Activated CD4-positive, alpha-beta T cell treated with anti-CD3 and anti-CD28 coated beads for 1 hour (primary cell): ENCODE data around the gene KIAA1217.

Experiments
- DNase-seq: peaks from one replicate; pipeline ENCODE4 v3.0.0-alpha.2; 2020

KIAA1217 gene

GRCh38 chr10:24448351-24448999 lies 239.5 kb downstream of the KIAA1217 start:
- no peak for DNase-seq

- DNase-seq: no peak
Observed at GRCh38 chr10:24449321-24449740, 240.4 kb downstream of the KIAA1217 start.

- no peak for DNase-seq
Observed at GRCh38 chr10:24449769-24450310, 240.9 kb downstream of the KIAA1217 start.

GRCh38 chr10:24451325-24451820 lies 242.4 kb downstream of the KIAA1217 start:
- DNase-seq: no peak

- DNase-seq: no peak
Observed at GRCh38 chr10:24452030-24452429, 243.1 kb downstream of the KIAA1217 start.

- no peak for DNase-seq
Observed at GRCh38 chr10:24453404-24453830, 244.5 kb downstream of the KIAA1217 start.

GRCh38 chr10:24453973-24454372 lies 245.0 kb downstream of the KIAA1217 start:
- DNase-seq: no peak

GRCh38 chr10:24455447-24455846 lies 246.5 kb downstream of the KIAA1217 start:
- no peak for DNase-seq

GRCh38 chr10:24456322-24456721 lies 247.4 kb downstream of the KIAA1217 start:
- no peak for DNase-seq

- DNase-seq: no peak
Observed at GRCh38 chr10:24457661-24458318, 248.9 kb downstream of the KIAA1217 start.

GRCh38 chr10:24459836-24460235 lies 250.9 kb downstream of the KIAA1217 start:
- DNase-seq: no peak

- DNase-seq: no peak
Observed at GRCh38 chr10:24462291-24462813, 253.4 kb downstream of the KIAA1217 start.

- DNase-seq: no peak
Observed at GRCh38 chr10:24462889-24463552, 254.1 kb downstream of the KIAA1217 start.

- no peak for DNase-seq
Observed at GRCh38 chr10:24463611-24464426, 254.9 kb downstream of the KIAA1217 start.

- no peak for DNase-seq
Observed at GRCh38 chr10:24465124-24465874, 256.4 kb downstream of the KIAA1217 start.

- no peak for DNase-seq
Observed at GRCh38 chr10:24465891-24466818, 257.2 kb downstream of the KIAA1217 start.

GRCh38 chr10:24467136-24467535 lies 258.2 kb downstream of the KIAA1217 start:
- no peak for DNase-seq

GRCh38 chr10:24467605-24468004 lies 258.7 kb downstream of the KIAA1217 start:
- DNase-seq: no peak

- DNase-seq: no peak
Observed at GRCh38 chr10:24468281-24468751, 259.4 kb downstream of the KIAA1217 start.

GRCh38 chr10:24469993-24470392 lies 261.1 kb downstream of the KIAA1217 start:
- no peak for DNase-seq
